NT2/D1 (cell line): ENCODE results near the gene PPAN.

ENCODE experiments used
- YY1 ChIP-seq: IDR thresholded peaks from 2 replicates; pipeline ENCODE4 v1.6.1; 2011; ENCODE audit not compliant: insufficient read length, insufficient read depth
- ZNF274 ChIP-seq: IDR thresholded peaks from 2 replicates; pipeline ENCODE4 v1.6.1; 2011; ENCODE audit warnings: mild to moderate bottlenecking, low read depth, low read length

DNA sequence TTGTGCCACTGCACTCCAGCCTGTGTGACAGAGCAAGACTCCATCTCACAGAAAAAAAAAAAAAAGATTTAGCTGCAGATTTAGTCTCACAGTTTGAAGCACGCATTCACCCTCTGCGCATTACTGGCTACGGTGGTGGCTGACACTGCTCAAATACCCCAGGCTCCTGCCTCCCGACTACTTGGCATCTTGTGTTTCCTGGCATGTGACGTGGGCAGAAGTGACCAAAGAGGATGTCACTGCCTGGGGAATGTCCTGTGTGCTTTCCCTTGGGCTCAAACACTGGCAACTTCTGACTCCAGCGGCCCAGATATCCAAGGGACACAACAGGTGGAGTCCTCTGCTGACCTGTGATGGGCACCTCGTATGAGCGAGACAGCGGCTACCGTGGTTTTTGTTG lies 38.2 kb downstream of the PPAN start:
- no peak for TF ChIP-seq ZNF274
- no peak for TF ChIP-seq YY1
